GM08714 (cell line): ENCODE measurements around the gene ZNF827.

Experiments used
- H3K4me3 ChIP-seq: fragments of 200-500 bp; sonication (Bioruptor generic); 2 replicates; pipeline ENCODE4 v1.5.1; 2014; ENCODE audit warnings: mild to moderate bottlenecking, low read length, inconsistent platforms
- ZNF274 ChIP-seq: IDR thresholded peaks from 2 replicates; pipeline ENCODE4 v1.6.1; 2012; ENCODE audit warnings: mild to moderate bottlenecking, low read depth, low read length

Gene ZNF827

GRCh38 chr4:145779319-145779801 lies 159.3 kb downstream of the ZNF827 start:
- TF ChIP-seq ZNF274, result no peak
- no peak overlapping the region for H3K4me3 ChIP-seq

DNA sequence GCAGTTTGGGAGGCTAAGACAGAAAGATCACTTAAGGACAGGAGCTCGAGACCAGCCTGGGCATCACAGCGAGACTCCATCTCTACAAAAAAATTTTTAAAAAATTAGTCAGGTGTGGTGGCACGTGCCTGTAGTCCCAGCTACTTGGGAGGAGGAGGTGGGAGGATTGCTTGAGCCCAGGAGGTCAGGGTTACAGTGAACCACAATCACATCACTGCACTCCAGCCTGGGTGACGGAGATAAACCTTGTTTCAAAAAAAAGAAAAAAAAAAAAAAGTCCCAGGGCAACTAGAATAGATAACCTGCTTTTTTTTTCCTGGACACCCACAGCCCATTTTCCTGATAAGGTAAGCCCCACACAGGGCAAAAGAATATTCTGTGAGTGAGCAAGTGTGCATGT lies 162.4 kb downstream of the ZNF827 start:
- no peak overlapping the region for H3K4me3 ChIP-seq
- TF ChIP-seq ZNF274, result no peak

- H3K4me3 ChIP-seq, result no peak overlapping the region
- no peak for TF ChIP-seq ZNF274
Measured at GRCh38 chr4:145775406-145775805, 163.2 kb downstream of the ZNF827 start.

GRCh38 chr4:145774473-145774872 lies 164.2 kb downstream of the ZNF827 start:
- no peak for TF ChIP-seq ZNF274
- H3K4me3 ChIP-seq, result no peak overlapping the region; the same call in 1 of the 2 replicates

DNA sequence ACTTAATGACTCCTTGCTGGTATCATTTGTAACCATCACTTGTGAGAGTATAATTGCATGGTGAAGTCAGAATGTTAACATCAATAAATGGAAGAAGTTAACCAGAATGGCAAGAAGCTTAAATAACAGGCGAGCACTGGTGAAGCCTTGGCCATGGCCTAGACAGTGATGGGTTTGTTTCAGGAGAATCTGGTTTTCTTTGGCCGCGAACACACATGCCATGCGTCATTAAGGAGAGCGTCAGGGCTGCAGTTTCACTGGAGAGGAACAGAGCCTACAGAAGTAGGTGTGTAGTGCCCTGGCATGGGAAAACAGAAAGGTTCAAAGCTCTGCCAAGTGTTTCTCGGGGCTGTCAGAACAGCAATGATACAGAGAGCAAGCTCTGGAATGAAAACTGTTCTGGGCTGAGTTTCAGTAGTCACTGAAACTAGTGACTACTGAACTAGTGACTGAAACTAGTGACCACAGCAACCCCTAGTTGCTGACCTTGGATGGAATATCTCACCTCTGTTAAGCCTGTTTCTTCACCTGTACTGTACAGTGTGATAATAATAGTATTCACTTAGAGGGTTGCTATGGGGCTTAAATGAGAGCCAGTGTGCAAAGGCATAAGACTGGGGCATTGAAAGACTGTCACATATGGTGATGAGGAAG lies 164.9 kb downstream of the ZNF827 start:
- no peak for TF ChIP-seq ZNF274
- no peak overlapping the region; the same call in 1 of the 2 replicates for H3K4me3 ChIP-seq

DNA sequence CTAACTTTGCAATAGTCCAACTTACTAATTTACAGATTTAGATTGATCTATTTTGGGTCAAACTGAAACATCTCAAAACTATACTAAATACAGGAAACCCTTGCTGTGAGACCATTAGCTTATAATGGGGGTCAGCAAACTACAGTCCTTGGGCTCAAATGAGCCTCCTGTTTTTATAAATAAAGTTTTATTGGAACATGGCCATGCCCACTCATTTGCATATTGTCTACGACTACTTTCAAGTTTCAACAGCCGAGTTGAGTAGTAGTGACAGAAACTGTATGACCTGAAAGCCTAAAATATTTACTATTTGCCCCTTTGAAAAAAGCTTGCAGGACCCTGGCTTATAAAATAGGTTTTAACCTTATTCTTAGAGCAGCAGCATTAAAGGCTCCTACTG lies 166.3 kb downstream of the ZNF827 start:
- no peak for TF ChIP-seq ZNF274
- H3K4me3 ChIP-seq, result no peak overlapping the region

GRCh38 chr4:145770124-145770523 lies 168.5 kb downstream of the ZNF827 start:
- TF ChIP-seq ZNF274, result no peak
- H3K4me3 ChIP-seq, result no peak overlapping the region

DNA sequence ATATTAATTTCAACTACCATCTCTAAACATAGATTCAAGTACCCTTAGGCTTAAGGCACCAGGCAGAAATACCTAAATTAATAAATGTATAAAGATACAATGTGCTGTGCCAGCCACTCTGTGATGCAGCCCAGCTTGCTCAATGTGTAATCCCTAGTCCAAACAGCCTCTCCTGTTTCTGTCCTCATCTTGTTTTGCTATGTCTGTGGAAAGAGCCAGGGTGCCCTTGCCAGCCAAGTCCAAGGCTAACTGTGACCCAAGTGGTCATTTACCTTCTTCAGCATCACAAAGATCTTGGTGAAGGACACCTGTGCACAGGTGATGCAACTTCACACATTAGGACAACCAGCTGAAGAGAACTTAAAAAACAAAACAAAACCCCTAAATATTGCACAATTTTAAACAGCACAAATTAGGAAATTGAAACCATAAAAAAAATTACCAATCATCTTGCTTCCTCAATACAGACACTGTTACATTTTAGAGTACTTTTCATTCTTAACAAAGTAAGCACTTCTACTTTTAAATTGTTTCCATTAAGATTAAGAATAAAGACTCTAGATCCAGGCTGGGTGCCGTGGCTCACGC lies 169.1 kb downstream of the ZNF827 start:
- H3K4me3 ChIP-seq, result no peak overlapping the region
- no peak for TF ChIP-seq ZNF274

- no peak overlapping the region for H3K4me3 ChIP-seq
- TF ChIP-seq ZNF274, result no peak
Measured at GRCh38 chr4:145766273-145766672, 172.3 kb downstream of the ZNF827 start.

DNA sequence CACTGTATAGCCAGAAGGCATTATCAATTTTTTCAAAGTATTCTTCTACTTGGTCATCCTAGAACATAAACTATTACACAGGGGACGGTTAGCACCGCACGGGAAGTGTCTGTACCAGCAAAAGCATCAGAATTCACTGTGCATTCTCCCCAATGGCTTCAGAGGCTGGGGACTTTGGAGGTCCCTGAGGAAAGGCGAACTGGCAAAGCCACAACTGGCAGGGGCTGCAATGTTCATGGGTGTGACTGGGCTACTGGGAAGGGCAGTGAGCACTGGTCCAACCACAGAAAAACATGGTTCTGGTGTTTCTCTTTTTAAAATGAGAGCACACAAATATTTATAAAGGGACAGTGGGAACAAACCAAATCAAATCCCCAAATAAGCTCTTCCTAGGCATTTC lies 175.2 kb downstream of the ZNF827 start:
- H3K4me3 ChIP-seq, result no peak overlapping the region
- TF ChIP-seq ZNF274, result no peak

- H3K4me3 ChIP-seq, result no peak overlapping the region
- no peak for TF ChIP-seq ZNF274
Measured at GRCh38 chr4:145762719-145763118, 175.9 kb downstream of the ZNF827 start.

DNA sequence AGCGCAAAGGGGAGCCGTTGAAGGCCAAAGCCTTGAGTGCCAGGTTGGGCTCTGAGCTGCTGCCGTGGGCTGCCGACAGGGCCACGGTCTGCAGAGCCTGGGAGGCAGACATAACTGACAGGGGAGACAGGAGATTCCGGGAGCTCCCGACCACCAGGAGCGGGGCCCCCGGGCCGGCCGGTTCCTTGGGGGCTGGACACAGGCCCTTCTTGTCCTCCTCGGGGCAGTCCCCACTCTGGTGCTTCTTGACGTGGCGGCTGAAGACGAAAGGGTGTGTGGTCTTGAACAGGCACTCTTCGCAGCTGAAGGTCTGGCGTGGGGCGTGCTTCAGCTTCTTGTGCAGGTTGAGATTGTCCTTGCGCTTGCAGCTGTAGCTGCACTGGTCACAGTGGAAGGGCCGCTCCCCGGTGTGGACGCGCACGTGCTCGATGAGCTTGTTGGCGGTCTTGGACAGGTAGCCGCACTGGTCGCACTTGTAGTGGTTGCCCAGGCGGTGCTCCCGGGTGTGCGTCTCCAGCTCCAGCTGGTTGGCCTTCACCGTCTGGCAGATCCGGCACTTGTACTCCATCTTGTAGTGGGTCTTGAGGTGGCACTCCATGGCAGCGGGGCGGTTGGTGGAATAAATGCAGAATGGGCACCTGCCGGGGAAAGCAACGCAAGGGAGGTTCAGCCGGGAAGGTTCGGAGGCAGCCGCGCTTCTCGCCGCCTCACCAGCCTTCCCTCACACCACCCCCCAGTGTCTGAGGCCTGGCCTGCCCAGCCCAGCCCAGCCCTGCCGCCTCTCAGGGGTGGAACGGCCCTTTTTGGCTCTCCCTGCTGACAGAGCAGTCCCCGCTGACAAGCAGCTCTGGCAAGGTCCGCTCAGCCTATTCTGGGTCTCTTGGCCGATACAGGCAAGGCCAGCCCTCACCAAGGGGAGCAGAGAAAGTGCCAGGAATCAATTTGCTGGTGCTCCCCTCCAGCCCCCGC lies 177.4 kb downstream of the ZNF827 start:
- no peak for TF ChIP-seq ZNF274
- no peak overlapping the region for H3K4me3 ChIP-seq

GRCh38 chr4:145760176-145760575 lies 178.4 kb downstream of the ZNF827 start:
- no peak for TF ChIP-seq ZNF274

DNA sequence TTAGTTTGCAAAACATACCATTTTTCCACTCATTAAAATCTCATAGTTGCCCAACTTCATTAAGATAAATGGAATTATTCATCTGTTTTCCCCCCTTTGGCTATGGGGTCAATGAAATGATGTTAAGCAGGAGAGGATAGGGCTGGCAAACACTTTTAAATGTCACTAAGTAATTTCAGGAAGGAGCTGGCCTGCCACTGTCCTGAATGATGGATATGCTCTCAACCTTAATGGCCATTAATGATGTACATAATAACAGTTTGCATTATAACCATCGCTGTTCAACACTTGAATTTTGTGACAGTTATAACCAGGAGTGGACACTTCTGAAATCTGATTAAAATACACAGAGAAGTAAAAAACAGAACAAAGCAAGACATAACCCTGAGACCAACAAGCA lies 181.4 kb downstream of the ZNF827 start:
- no peak overlapping the region for H3K4me3 ChIP-seq

More at GRCh38 chr4:145760176-145760575, 178.4 kb downstream of the ZNF827 start:
- no peak overlapping the region for H3K4me3 ChIP-seq

More for the DNA sequence above, 181.4 kb downstream of the ZNF827 start:
- TF ChIP-seq ZNF274, result no peak
